GM18505 (cell line): ENCODE results near the gene ADAM10.

Experiments
- ATAC-seq: cut with Tn5 transposase; IDR thresholded peaks from one replicate; pipeline ENCODE4 v1.9.1; 2021; ENCODE audit not compliant: unreplicated experiment
- POLR2A ChIP-seq: IDR thresholded peaks from 4 replicates; pipeline ENCODE4 v1.6.1; 2011; ENCODE audit warnings: borderline replicate concordance; ENCODE audit not compliant: insufficient read depth, insufficient read length; ENCODE audit errors: extremely low read depth

The ADAM10 gene

DNA sequence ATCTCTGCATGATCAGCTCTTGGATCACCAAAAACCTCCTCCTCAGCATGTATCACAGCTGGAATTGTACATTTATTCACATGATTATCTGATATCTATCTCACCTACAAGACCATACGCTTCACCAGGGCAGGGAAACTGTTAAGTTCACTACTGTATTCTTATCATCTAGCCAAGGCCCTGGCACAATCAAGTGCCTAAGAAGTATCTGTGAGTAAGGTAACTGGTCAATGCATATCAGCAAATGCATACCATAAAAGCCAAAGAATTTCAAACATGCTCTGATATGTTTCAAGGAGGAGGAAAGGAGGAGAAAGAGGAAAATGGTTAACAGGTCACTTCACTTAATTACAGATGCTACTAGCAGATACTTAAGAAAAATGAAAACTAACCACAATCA is 159.3 kb downstream of the ADAM10 start:
- TF ChIP-seq POLR2A, result no peak
- ATAC-seq, result no peak

DNA sequence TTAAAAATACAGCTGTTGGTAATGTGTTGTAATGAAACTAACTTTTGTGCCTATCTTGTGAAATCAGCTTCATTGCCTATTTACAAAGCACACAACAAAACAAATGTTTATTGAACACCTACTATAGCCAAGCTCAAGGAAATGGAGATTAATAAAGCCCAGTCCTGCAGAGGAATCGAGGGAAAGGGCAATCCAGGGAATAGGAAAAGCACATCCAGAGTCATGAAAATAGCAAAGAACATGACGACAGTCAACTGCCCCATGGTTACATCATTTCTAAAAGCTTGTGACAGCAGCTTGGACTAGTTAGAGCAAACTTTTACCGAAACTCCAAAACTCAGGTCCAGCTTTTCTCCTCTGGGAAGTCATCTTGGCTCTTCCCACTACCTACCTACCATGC is 160.5 kb downstream of the ADAM10 start:
- TF ChIP-seq POLR2A, result no peak
- ATAC-seq, result no peak

DNA sequence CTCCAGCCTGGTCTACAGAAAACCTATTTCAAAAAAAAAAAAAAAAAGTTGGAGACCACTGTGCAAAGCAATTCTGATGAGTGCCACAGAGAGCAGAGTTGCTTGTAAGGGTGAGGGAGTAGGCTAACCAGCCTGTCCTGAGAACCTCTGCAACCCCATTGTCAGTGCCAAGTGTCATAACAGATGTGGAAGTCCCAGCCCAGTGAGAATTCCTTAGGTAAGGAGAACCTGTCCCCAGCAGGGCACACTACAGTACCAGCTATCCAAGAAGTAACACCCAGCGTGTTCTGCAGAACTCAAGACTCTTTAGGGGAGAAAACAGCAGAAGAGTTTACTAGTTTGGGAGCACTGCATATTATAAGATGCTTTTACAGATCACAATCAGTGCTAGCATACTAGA is 161.4 kb downstream of the ADAM10 start:
- no peak for TF ChIP-seq POLR2A
- ATAC-seq, result no peak

DNA sequence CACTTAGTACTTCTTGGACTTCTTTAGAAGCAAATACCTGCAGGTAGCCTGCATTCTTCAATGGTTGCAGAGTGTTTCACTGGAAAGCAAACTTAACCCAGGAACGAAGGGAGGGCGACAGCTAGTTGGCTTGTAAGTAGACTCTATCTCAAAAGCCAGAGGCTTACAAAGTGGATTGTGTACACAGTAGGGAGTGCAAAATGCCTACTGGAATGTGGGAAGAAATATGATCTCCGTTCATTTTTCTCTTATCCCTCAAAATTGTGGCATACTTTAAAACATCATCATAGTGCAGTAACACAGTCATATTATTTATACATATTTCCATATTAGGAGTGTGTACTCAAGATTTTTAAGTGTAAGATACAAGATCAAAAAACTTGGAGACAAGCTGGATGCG is 162.0 kb downstream of the ADAM10 start:
- ATAC-seq, result no peak
- no peak for TF ChIP-seq POLR2A

DNA sequence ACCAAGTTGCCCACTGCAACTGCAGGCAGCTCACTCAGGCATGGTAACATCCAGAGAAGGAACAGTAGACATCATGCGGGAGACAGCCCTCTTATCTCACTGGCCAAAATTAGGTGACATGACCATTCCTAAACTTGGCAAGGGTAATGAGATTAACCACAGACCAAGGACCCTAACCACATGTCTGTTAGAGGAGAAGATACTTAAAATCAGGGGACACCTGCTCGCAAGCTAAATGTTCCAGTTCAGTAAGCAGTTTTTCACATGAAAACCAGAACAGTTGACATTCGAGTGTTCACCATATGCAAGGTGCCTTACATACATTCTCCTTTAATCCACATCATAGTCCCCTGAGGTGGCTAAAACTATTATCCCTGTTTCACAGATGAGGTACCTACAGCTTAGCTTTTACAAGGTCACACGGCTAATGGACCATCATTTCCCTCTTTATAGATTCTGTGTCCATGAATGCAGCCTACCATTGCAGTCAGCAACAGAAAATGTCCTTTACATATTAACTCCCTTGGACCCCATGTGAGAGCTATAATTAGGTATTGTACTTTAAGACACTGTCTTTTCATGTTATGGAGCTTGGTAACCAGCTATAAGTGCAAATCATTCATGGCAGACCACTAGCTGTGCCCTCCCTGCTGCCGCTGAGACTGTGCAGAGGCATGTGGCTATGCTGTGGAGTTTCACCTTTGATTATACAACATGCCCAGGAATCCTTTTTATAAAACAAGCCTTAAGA is 163.6 kb downstream of the ADAM10 start:
- no peak for TF ChIP-seq POLR2A
- no peak for ATAC-seq

DNA sequence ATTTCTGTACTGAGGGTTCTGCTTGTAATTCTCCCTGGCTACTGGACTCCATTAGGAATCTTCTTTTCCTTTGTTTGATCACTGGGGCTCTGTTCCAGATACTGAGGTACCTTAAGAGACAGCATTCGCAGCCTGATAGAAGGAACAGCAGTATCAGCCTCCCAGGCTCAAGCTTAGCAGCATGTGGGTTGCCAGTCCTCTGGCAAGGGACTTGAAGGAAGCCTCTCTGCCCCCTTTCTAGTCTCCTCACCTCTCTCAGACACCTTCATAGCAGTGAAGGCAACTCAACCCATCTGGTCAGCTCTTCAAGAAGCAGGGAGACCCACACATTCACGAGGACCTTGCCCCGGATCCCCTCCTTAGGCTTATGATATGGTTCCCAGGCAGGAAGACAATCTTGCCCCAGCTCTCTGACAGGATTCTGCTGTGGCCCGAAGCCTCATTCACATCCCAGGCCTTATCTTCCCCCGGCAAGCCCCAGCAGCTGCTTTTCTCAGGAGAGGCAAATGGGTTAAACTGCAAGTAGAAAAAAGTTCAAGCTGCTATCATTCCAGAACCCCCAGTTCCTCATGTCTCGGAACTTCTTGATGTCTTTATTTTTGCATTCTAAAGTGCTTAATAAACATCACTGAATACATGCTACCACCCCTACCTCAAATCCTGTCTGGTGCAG is 164.6 kb downstream of the ADAM10 start:
- no peak for TF ChIP-seq POLR2A
- ATAC-seq, result no peak

DNA sequence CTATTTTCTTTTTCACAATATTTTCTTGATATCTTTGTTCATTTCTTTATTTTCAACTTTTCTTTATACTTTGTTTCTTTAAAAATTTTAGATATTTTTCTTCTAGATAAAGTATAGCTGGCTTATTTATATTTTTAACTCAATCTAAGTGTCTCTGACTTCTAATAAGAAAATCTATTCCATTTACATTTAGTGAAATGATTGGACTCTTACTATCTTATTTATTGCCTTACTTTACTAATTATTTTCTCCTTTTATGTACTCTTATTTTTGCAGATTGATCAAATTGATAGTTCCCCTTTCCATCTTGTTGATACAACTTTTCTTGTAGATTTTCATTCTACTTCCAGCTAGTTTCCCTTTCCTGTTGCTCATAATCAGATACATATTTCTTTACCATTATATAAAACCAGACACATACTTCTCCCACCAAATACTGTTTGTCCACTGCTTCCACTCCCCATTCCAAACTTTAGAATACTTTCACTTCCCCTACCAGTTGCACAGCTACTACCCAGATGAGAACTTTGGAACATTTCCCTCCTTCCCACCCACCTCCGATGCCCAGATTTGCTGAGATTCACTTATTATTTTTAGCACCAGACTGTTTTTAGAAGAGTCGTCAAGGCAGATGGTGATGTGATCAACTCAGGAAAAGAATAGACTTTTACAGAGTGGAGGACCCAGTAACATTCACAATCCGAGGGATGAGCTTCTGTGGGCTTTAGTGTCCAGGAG is 166.2 kb downstream of the ADAM10 start:
- no peak for ATAC-seq
- no peak for TF ChIP-seq POLR2A

DNA sequence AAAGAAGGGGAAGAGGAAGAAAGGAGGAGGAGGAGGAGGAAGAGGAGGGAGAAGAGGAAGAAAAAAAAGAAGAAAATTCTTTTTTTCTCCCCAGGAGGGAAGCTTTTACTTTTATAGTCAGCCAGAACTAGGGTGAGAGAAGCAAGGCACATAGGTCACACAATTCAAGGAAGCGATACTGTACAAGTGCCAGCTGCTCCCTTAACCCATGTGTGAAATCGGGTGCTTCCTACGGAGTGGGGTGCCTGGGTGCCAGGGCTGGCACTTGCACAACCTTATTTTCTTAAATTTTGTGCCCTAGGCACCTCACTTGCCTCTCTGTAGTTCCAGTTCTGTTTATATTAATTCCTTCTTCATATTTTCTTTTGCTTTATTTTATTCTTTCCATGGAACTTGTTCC is 167.3 kb downstream of the ADAM10 start:
- no peak for ATAC-seq
- TF ChIP-seq POLR2A, result no peak

DNA sequence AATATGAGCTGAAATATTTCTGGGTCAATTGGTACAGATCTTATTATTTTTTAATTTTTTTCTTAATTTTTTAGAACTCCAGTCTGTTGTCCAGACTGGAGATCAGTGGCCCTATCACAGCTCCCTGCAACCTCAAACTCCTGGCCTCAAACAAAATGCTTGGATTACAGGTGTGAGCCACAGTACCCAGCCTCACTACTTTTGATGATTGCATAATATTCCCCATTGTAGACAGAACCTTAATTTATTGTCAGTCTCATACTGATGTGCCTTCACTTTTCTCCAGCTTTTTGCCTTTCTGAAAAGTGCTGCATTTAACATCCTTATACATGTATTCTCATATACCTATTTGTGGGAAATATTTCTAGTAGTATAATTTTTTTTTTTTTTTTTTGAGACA is 172.8 kb downstream of the ADAM10 start:
- no peak for ATAC-seq
- TF ChIP-seq POLR2A, result no peak

DNA sequence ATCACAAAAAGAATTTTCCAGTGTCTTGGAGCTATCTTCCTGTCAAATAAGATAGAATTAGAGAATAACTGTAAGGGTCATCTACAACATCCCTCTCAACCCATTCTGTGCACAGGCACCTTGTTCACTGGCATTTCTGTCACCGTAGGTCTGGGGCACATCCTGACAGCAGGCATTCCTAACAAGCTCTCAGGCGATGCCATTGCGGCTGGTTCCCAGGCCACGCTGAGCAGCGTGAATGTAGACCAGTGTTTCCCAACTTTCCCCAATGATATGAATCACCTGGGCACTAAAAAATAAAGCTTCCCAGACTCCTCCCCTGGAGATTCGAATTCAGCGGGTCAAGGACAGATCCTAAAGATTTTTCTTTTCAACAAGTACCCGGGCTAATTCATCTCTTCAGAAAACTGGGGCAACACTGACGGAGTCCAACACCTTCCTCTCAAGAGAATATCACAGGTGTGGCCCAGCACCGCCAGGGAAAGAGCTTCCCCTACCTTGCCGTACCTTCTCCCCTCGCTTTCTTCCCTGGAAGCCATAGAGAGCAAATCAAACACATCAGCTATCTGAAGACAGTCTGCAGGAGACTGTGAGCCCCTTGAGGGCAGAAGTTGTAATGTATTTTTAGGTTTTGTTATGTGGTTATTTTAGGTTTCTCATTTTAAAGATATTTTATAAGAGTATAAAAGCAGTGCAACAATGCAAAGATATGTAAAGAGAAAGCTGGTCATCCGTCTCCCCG is 174.3 kb downstream of the ADAM10 start:
- no peak for TF ChIP-seq POLR2A
- ATAC-seq, result no peak

DNA sequence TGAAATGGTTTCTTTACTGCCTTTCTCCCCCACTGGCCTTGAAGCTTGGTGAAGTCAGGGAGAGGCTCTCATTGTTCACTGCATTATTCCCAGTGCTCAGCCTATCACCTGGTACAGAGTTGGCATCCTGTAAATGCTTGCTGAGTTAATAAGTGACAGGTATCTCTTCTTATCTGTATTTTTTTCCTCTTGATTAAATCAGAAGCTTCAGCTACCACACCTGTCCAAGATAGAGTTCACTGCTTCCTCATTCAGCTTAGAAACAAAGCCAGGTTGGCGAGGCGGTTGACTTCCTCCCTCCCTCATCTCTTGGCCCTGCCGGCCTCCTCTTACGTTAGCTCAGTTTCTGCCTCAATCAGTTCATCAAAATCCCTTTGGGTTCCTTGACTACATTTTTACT is 174.9 kb downstream of the ADAM10 start:
- TF ChIP-seq POLR2A, result no peak
- no peak for ATAC-seq

DNA sequence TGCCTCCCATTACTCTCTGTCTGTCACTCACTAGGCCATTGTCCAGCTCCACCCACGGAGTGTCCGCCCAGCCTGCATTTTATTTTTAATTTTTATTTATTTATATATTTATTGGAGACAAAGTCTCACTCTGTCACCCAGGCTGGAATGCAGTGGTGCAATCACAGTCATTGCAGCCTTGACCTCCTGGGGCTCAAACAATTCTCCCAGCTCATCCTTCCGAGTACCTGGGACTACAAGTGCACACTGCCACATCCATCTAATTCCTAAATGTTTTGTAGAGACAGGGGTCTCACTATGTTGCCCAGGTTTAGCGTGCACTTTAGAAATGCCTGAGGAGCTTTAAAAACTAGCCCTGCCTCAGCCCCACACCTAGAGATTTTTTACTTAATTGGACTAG is 176.2 kb downstream of the ADAM10 start:
- ATAC-seq, result no peak
- TF ChIP-seq POLR2A, result no peak

DNA sequence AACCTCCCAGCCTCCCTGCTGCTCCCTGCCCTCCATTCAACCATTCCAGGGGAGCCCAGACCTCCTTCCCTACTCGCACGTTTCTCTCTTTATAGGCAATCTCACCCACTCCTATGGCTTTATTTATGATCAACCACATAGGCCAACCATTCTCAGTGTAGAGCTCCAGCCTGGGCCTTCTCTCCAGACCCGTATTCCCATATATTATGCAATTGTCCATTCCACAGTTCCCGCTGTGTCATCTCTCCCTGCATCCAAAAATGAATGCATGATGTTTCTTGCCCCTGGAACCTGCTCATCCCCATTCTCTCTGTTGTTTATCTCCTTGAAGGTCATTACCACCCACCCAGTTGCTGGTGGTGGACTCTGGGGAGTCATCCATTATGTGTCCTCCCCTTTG is 177.0 kb downstream of the ADAM10 start:
- no peak for ATAC-seq
- no peak for TF ChIP-seq POLR2A

DNA sequence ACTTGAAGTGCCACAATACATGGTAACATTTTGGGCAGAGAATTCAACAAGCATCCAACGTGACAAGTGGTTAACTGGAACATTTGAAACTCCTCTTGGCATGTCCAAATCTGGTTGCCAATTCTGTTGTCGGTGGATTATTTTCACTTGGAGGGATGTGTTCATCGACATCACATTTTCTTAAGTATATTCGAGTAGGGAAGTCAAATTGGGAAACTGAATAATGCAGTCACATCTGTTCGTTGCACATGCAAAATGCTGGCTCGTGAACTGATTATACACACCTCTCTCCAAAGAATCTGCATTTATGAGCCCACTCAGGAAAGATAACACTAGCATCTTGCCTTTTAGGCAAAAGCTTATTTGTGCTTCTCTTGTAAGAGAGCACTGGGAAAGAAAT is 178.0 kb downstream of the ADAM10 start:
- no peak for ATAC-seq

DNA sequence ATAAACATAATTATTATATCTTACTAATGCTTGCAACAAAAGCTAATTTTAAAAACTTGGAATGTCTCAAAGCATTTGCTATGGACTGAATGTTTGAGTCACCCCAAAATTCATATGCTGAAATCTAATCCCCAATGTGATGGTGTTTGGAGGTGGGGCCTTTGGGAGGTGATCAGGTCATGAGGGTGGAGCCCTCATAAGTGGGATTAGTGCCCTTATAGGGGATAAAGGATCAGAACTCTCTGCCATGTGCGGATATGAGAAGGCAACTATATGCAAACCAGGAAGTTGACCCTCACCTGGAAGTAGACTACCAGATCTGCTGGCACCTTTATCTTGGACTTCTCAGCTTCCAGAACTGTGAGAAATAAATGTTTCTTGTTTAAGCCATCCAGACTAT is 180.1 kb downstream of the ADAM10 start:
- ATAC-seq, result no peak
- no peak for TF ChIP-seq POLR2A

More for the DNA sequence above, 178.0 kb downstream of the ADAM10 start:
- no peak for TF ChIP-seq POLR2A
